ENCODE measurements around the gene C6orf141. TPM values are rescaled to one million over a fixed set of nuclear protein-coding genes. Genes with fewer than 3 reads are reported as not detected.
"Not testable (repeated sequence)": the region's sequence is repeated elsewhere in the genome, so short reads cannot be mapped to it uniquely, and the experiment has no call there.

Gene C6orf141
- total RNA-seq, 1 experiment from 2014 or later: 21.5 TPM

DNA sequence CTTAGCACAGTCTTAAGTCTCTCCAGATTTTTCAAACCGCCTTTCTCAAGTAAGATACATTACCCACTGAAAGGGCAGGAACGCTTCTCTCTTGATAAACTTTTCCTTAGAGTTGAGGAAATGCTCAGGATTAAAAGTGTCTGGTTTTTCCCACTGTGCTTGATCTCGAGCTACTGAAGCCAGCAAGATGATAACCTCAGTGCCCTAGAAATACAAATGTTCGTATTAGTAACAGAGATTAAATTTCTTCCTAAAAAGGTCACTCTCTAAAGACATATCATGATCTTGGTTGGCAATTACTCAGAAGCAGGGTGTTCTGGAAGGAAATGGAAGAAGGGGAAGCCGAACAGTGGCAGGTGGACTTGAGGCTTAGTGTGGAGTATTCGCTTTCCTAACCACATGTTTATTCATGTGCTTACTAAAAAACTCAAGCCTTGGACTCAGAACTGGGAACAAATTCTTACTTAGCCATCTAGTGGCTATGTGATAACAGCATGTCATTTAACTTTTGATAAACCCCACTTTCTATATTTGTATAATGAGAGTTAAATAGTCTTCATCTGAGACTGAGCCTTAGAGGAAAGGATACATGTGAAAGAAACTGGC, 20.1 kb downstream of the C6orf141 start:
- peak; percentile 42 for DNase-seq (ENCODE audit: low spot score)

DNA sequence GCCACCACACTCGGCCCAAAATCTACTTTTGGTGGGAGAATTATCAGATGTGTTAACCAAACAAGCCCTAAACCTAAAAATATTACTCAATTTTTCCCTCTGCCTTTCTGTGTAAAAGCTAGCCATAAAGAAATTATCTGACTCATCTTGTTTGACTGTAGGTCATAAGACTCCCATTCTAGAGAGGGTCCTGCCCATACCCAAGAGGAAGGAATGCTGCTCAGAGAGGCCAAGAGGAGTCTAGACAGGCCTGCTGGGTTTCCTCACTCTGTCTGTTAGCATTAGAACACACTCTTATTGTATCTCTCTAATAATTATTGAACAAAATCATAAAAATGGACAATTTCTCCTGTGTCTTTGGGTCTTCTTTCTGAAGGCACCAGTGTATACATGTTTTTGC, 26.1 kb downstream of the C6orf141 start:
- DNase-seq (ENCODE audit: low spot score): no peak

DNA sequence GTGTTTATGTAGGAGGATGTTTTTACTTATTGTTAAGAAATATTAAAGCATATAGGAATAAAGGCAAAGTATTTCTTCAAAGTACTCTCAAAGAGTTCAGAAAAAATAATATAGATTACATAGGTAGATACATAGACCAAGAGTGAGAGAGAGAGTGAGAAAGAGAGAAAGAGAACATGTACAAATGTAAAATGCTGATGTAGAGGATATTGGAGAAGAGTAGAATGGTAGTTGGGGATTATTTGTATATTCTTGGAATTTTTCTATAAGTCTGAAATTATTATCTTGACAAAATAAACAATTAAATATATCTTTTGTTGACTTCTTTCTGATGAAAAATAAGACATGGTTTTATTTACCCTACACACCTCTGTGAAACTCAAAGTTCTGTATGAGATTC, 29.2 kb downstream of the C6orf141 start:
- no peak for DNase-seq (ENCODE audit: low spot score)

DNA sequence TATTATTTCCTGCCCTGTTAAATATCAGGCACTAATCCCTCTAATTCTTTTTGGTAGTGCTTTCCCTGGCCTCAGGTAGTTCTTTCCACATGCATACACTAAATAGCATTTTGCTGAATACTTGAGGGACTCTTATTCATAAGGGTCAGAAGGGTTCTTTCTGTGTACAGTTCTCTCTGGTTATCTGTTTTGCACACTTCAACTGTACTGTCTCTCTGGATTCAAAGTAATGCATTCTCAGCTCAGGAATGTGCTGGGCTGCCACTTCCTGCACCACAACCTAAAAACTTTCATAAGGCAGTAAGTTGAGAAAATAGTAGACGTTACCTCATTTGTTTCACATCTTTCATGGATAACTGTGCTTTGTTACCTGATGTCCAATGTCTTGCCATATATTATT, 32.1 kb downstream of the C6orf141 start:
- no peak for DNase-seq (ENCODE audit: low spot score)

DNA sequence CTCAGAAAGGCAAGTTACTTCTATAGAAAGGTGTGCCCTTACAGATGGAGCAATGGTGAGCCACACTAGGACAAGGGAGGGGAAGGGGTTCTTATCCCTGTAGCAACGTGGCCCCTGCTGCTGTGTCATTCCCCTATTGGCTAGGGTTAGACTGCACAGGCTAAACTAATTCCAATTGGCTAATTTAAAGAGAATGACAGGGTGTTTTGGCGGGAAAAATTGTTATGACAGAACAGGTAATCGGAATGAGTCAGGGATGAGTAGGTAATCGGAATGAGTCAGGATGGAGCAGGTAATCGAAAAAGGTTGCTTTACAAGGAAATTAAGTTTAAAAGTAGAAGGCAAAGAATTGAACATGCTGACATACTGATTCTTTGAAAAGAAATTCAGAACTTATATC, 36.8 kb downstream of the C6orf141 start:
- not testable (repeated sequence) for DNase-seq (ENCODE audit: low spot score)

Other genes starting within 250 kb of the C6orf141 start
- 9.0 and 10.1 TPM in 2 replicates for gene MMUT, start 87.4 kb upstream of the C6orf141 start, total RNA-seq (2014; rRNA removed; shearing (Covaris generic))
- gene CENPQ, start 87.3 kb upstream of the C6orf141 start, total RNA-seq (2014; rRNA removed; shearing (Covaris generic)): 26.0 and 32.8 TPM in 2 replicates
- not detected in 2 replicates for gene GLYATL3, start 50.7 kb upstream of the C6orf141 start, total RNA-seq (2014; rRNA removed; shearing (Covaris generic))
- gene RHAG, start 86.2 kb downstream of the C6orf141 start, total RNA-seq (2014; rRNA removed; shearing (Covaris generic)): not detected in 2 replicates
- not detected in 2 replicates for gene CRISP2, start 162.9 kb downstream of the C6orf141 start, total RNA-seq (2014; rRNA removed; shearing (Covaris generic))
- gene CRISP3, start 193.7 kb downstream of the C6orf141 start, total RNA-seq (2014; rRNA removed; shearing (Covaris generic)): not detected in 2 replicates
- gene PGK2, start 236.6 kb downstream of the C6orf141 start, total RNA-seq (2014; rRNA removed; shearing (Covaris generic)): not detected in 2 replicates

All from A172 (cell line).